CD1c-positive myeloid dendritic cell (primary cell): ENCODE results near the gene ILRUN.
"Not testable (repeated sequence)": the region's sequence is repeated elsewhere in the genome, so short reads cannot be mapped to it uniquely, and the experiment has no call there.

ENCODE experiments used
- DNase-seq: peaks from one replicate; pipeline ENCODE4 v3.0.0-alpha.2; 2016; ENCODE audit errors: extremely low spot score

The ILRUN gene

DNA sequence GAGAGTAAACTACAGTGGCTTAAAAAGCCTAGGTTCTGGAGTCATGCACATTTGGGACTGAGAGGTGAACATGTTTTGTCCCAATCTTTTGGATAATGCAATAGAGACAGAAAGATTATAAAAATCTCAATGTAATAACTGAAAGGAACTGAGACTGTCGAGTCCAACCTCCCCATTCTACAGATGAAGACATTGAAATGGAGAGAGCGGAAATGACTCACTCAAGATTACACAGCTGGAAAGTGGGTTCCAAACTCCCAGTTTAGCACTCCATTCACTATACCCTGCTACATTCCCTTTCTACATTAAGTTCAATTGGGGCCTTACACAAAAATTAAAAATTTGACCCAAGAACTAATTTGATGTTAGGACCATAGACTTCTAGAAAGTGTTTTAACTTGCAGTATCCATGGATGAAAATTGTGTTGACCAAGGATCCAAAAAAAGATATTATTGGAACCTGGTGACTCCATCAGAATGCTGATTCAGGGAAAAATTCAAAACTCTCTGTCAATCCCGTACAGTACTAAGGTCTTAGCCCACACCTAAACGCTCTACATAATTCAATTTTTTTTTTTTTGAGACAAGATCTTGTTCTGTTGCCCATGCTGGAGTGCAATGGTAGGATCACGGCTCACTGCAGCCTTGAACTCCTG, 1.5 kb upstream of the ILRUN start:
- peak; percentile 23 for DNase-seq

DNA sequence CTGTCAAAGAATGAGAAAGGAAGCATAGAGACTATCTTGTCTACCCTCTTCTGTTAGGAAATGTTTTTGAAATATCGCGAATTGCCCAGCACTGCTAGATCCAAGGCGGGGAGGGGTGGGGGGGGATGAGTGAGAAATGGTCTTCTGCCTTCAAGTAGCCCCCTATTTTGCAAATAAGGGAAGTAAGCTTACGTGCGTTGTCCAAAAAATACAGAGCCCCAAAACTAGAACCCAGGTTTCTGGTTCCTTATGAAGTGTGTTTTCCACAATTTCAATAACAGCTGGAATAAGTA, 923 bp upstream of the ILRUN start:
- no peak for DNase-seq

GRCh38 chr6:34696189-34696738, 303 bp downstream of the ILRUN start:
- DNase-seq, result no peak

DNA sequence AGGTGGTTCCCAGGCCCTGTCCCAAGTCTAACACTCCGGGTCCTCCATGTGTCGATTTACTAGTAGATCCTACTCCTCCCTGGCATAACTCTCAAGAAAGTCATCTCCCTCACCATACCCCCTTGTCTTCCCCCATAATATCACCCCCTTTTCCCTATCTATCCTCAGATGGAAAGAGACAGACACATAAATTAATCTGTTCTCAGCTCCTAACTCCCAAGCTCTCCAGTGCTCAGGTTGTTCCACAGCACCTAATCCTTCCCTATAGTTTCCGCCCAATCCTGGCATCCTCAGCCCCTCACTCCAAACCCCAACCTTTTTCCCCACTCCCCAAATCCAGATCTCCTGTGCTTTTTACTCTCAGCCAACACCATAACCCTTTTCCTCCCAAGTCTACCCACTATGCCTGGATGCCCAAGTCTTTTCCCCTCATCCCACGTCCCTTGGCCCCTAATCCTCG, 808 bp downstream of the ILRUN start:
- no peak for DNase-seq

GRCh38 chr6:34692280-34692679, 4.3 kb downstream of the ILRUN start:
- DNase-seq, result no peak

GRCh38 chr6:34689742-34690141, 6.8 kb downstream of the ILRUN start:
- no peak for DNase-seq

DNA sequence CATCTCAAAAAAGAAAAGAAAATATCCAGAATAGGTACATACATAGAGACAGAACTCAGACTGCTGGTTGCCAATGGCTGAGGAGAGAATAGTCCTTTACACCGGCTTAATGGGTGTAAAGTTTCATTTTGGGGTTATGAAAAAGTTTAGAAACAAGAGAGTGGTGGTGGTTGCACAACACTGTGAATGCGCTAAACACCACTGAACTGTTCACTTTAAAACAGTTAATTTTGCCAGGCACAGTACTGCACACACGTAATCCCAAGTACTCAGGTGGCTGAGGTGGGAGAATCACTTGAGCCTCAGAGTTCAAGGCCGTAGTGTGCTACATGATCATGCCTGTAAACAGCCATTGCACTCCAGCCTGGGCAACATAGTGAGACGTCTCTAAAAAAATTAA, 7.6 kb downstream of the ILRUN start:
- DNase-seq, result no peak

GRCh38 chr6:34684919-34685318, 11.6 kb downstream of the ILRUN start:
- DNase-seq, result no peak

DNA sequence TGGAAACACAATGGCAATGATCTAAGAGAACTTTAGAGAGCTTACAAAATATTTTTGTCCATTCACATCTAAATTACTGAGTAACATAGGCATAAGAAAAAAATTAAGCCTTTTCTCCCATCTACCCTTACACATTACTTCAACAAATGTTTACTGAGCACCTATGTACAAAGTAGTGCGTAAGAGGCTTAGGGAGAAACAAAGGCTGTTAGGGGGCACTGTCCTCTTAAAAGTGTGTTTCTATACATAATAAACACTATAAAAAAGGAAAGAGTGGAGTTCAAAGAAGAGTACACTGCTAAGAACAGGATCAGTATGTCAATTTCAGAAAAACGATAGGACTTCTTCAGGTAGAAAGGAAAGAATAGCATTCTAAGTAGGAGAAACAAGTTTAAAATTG, 12.2 kb downstream of the ILRUN start:
- no peak for DNase-seq

- no peak for DNase-seq
Measured at GRCh38 chr6:34680802-34681515, 15.6 kb downstream of the ILRUN start.

DNA sequence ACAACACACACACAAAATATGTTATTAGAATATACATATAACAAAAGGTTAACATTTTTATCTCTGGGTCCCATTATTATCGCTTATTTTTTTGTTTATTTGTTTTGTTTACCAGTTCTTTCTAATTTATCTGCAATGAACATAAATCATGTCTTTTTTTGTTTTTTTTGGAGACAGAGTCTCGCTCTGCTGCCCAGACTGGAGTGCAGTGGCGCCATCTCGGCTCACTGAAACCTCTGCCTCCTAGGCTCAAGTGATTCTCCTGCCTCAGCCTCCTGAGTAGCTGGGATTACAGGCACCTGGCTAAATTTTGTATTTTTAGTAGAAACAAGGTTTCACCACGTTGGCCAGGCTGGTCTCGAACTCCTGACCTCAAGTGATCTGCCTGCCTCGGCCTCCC, 16.3 kb downstream of the ILRUN start:
- not testable (repeated sequence) for DNase-seq

DNA sequence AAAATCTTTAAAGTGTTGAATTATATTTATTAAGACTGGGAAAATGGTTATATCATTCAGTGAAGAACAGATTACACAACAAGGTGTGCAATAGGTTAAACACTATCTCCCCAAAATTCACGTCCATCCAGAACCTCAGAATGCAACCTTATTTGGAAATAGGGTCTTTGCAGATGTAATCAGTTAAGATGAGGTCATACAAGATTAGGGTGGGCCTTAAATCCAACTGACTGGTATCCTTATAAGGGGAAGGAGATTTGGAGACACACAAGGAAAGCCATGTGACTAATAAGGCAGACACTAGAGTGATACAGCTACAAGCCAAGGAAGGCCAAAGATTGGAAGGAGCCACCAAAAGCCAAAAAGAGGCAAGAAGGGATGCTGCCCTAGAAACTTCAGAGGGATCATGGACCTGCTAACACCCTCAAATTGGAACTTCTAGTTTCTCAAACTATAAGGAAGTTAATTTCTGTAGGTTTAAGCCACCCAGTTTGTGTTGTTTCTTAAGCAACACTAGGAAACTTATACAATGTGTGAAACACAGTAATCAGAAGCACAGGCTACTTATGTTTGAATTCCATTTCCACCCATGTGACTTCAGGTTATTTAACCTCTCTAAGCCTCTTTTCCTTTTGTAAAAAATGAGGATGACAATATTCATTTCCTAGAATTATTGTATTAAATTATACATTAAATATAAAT, 16.9 kb downstream of the ILRUN start:
- DNase-seq, result peak; percentile 59

- no peak for DNase-seq
Measured at GRCh38 chr6:34676140-34676539, 20.4 kb downstream of the ILRUN start.

DNA sequence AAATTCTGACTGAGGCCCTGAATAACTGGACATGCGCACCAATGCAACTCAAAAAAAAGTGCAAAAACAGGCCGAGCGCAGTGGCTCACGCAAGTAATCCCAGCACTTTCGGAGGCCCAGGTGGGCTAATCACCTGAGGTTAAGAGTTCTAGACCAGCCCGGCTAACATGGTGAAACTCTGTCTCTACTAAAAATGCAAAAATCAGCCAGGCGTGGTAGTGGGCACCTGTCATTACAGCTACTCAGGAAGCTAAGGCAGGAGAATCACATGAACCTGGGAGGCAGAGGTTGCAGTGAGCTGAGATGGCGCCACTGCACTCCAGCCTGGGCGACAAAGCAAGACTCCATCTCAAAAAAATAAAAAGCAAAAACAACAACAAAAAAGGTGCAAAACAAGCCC, 21.6 kb downstream of the ILRUN start:
- DNase-seq, result not testable (repeated sequence)

DNA sequence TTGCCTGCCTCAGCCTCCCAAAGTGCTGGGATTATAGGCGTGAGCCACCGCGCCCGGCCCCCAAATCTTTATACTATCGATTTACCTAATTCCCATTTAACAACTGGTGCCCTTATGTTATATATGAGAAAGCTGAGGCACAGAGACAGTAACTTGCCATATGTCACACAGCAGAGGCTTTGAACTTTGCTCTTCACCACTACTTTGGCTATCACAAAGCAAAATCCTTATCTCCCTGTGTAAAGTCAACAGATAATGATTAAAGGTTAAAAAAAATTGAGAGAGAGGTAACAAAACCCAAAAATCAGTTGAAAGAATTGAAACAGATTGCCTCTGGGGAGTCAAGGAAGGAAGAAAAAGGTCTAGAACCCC, 22.3 kb downstream of the ILRUN start:
- DNase-seq, result no peak

- no peak for DNase-seq
Measured at GRCh38 chr6:34673064-34673463, 23.5 kb downstream of the ILRUN start.

GRCh38 chr6:34672657-34673043, 23.9 kb downstream of the ILRUN start:
- peak; percentile 46 for DNase-seq

DNA sequence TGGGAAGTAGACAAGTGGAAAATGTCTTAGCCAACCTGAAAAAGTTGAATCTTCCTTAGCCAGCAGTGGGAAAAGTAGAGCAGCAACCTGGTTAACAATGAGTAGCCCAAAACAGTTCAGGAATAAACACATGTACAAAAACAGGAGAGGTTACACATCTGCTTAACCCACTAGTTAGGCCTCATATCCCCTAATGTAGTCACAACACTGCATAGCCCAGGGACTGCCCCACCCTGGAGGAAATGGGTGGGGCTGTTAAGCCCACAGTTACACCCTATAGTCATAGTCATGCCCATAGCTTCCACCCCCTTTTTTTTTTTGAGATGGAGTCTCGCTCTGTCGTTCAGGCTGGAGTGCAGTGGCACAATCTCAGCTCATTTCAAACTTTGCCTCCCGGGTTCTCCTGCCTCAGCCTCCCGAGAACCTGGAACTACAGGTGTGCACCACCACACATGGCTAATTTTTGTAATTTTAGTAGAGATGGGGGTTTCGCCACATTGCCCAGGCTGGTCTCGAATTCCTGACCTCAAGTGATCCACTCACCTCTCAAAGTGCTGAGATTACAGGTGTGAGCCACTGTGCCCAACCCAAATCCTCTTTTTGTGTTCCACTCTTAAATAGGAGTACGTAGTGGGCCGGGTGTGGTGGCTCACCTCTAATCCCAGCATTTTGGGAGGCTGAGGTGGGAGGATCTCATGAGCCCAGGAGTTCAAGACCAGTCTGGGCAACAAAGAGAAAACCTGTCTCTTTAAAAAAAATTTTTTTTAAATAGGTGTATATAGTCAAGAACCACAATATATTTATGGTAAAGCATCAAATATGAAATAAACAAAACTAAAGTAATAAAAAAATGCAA, 24.5 kb downstream of the ILRUN start:
- peak; percentile 87 for DNase-seq

- no peak for DNase-seq
Measured at GRCh38 chr6:34671367-34671766, 25.2 kb downstream of the ILRUN start.

GRCh38 chr6:34668799-34669198, 27.8 kb downstream of the ILRUN start:
- not testable (repeated sequence) for DNase-seq

- no peak for DNase-seq
Measured at GRCh38 chr6:34667481-34668238, 28.9 kb downstream of the ILRUN start.
